ENCODE results near the gene MCTP2. TPM values are rescaled to one million over a fixed set of nuclear protein-coding genes. Genes with fewer than 3 reads are reported as not detected.

Gene MCTP2
- total RNA-seq, 1 experiment from 2014 or later, result 7.4 TPM

DNA sequence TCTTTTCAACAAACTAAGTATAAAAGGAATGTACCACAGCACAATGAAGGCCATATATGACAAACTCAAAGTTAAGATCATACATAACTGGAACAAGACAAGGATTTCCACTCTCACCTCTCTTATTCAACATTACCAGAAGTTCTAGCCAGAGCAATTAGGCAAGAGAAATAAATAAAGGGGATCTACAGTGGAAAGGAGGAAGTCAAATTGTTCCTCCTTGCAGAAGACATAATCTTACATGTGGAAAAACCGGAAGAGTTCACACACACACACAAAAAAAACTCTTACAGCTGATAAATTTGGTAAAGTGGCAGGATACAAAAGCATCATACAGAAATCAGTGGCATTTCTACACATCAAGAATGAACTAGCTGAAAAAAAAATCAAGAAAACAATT, 277.9 kb downstream of the MCTP2 start:
- CTCF ChIA-PET, result interaction anchor here (0.9 kb wide), 1 partner anchor 17 kb away, joined by 3 read pairs; no protein-coding TSS in a partner anchor
- no peaks in the 10 kb centered on the region for H3K4me1 Mint-ChIP-seq

DNA sequence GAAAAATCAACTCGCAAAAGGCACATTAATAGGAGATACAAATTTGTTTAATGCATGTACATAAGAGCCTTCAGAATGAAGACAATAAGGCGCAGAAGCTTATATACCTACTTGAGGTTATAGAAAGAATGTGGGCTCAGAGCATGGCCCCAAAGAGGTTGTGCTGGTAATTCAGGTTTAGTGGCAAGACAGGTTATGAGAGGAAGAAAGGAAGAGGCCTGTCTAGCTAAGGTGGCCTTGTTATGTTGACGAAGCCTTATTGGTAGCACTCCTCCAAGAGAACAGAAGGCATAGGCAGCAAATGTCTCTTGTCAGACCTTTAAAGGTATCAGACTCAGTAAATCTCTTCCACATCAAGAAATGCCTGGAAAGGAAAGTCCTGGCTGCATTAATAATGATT, 290.8 kb downstream of the MCTP2 start:
- no peak overlapping the region for H3K4me3 Mint-ChIP-seq
- no peaks in the 10 kb centered on the region for H3K9me3 Mint-ChIP-seq
- TF ChIP-seq TEAD1 (CRISPR knock-in tag; IDR thresholded peaks at IDR 0.05) (no peak), TCF7 (CRISPR knock-in tag; IDR thresholded peaks at IDR 0.05; ENCODE audit: low read depth) (no peak), HMGA2 (CRISPR knock-in tag; IDR thresholded peaks at IDR 0.05) (no peak)
- TF ChIP-seq, protein P1, sequence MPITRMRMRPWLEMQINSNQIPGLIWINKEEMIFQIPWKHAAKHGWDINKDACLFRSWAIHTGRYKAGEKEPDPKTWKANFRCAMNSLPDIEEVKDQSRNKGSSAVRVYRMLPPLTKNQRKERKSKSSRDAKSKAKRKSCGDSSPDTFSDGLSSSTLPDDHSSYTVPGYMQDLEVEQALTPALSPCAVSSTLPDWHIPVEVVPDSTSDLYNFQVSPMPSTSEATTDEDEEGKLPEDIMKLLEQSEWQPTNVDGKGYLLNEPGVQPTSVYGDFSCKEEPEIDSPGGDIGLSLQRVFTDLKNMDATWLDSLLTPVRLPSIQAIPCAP (CRISPR knock-in tag; IDR thresholded peaks at IDR 0.05), result no peak
- TF ChIP-seq, protein P2, sequence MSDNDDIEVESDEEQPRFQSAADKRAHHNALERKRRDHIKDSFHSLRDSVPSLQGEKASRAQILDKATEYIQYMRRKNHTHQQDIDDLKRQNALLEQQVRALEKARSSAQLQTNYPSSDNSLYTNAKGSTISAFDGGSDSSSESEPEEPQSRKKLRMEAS (CRISPR knock-in tag; IDR thresholded peaks at IDR 0.05), result no peak
- TF ChIP-seq, protein P3, sequence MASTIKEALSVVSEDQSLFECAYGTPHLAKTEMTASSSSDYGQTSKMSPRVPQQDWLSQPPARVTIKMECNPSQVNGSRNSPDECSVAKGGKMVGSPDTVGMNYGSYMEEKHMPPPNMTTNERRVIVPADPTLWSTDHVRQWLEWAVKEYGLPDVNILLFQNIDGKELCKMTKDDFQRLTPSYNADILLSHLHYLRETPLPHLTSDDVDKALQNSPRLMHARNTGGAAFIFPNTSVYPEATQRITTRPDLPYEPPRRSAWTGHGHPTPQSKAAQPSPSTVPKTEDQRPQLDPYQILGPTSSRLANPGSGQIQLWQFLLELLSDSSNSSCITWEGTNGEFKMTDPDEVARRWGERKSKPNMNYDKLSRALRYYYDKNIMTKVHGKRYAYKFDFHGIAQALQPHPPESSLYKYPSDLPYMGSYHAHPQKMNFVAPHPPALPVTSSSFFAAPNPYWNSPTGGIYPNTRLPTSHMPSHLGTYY (CRISPR knock-in tag; IDR thresholded peaks at IDR 0.05), result no peak
- TF ChIP-seq, protein P4, sequence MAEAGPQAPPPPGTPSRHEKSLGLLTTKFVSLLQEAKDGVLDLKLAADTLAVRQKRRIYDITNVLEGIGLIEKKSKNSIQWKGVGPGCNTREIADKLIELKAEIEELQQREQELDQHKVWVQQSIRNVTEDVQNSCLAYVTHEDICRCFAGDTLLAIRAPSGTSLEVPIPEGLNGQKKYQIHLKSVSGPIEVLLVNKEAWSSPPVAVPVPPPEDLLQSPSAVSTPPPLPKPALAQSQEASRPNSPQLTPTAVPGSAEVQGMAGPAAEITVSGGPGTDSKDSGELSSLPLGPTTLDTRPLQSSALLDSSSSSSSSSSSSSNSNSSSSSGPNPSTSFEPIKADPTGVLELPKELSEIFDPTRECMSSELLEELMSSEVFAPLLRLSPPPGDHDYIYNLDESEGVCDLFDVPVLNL (CRISPR knock-in tag; IDR thresholded peaks at IDR 0.05; ENCODE audit: borderline replicate concordance, low read depth), result no peak
- ChIA-PET CTCF (no interaction called here), POLR2A (no interaction called here)
- DNase-seq (ENCODE audit: low spot score) (no peak), ATAC-seq (peak; percentile 31; the same call in 1 of the 2 replicates)
- H3K4me1 Mint-ChIP-seq, result peaks cover 42% of the 10 kb centered on the region
- H3K36me3 Mint-ChIP-seq, result no peaks in the 10 kb centered on the region
- peak overlapping the region; percentile 80 for H3K27ac Mint-ChIP-seq
- H3K27me3 Mint-ChIP-seq (ENCODE audit: low read depth), result no peaks in the 10 kb centered on the region

More for the DNA sequence above, 277.9 kb downstream of the MCTP2 start:
- DNase-seq (ENCODE audit: low spot score) (no peak), ATAC-seq (no peak)
- no peak for TF ChIP-seq KAT7 (CRISPR knock-in tag; IDR thresholded peaks at IDR 0.05; ENCODE audit: borderline replicate concordance)
- POLR2A ChIA-PET, result no interaction called here
- Mint-ChIP-seq H3K9me3 (peaks cover 31% of the 10 kb centered on the region), H3K27me3 (ENCODE audit: low read depth) (no peaks in the 10 kb centered on the region), H3K4me3 (no peak overlapping the region), H3K36me3 (peaks cover 6% of the 10 kb centered on the region), H3K27ac (no peak overlapping the region)

DNA sequence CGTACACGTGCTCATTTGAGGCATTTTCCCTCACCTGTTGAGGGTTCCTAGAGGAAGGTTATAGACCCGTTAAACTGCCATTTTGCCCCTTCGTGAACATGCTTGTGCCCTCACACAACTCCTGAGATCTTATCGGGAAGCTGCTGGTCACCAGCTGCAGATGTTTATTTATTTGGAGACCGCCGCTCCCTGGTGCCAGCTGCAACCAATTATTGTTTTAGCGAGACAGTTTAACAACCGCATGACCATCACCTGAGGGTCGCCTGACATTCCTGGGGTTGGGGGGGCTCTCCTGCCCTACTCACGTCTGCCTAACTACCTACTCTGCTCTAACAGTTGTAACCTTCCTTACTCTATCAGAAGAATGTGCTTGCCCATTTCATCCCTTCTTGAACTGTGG, 292.5 kb downstream of the MCTP2 start:
- no peak overlapping the region for H3K27ac Mint-ChIP-seq
- CTCF ChIA-PET, result no interaction called here
- TF ChIP-seq, protein P5, sequence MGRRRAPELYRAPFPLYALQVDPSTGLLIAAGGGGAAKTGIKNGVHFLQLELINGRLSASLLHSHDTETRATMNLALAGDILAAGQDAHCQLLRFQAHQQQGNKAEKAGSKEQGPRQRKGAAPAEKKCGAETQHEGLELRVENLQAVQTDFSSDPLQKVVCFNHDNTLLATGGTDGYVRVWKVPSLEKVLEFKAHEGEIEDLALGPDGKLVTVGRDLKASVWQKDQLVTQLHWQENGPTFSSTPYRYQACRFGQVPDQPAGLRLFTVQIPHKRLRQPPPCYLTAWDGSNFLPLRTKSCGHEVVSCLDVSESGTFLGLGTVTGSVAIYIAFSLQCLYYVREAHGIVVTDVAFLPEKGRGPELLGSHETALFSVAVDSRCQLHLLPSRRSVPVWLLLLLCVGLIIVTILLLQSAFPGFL (CRISPR knock-in tag; IDR thresholded peaks at IDR 0.05; ENCODE audit: borderline replicate concordance), result no peak
- TF ChIP-seq ZNF317 (CRISPR knock-in tag; IDR thresholded peaks at IDR 0.05; ENCODE audit: borderline replicate concordance, low read depth) (no peak), IRF2 (CRISPR knock-in tag; IDR thresholded peaks at IDR 0.05; ENCODE audit: borderline replicate concordance, low read depth) (no peak), SOX15 (CRISPR knock-in tag; IDR thresholded peaks at IDR 0.05) (no peak), ZNF263 (CRISPR knock-in tag; IDR thresholded peaks at IDR 0.05; ENCODE audit: low read depth) (no peak), RORB (CRISPR knock-in tag; IDR thresholded peaks at IDR 0.05) (no peak)
- TF ChIP-seq, protein P6, sequence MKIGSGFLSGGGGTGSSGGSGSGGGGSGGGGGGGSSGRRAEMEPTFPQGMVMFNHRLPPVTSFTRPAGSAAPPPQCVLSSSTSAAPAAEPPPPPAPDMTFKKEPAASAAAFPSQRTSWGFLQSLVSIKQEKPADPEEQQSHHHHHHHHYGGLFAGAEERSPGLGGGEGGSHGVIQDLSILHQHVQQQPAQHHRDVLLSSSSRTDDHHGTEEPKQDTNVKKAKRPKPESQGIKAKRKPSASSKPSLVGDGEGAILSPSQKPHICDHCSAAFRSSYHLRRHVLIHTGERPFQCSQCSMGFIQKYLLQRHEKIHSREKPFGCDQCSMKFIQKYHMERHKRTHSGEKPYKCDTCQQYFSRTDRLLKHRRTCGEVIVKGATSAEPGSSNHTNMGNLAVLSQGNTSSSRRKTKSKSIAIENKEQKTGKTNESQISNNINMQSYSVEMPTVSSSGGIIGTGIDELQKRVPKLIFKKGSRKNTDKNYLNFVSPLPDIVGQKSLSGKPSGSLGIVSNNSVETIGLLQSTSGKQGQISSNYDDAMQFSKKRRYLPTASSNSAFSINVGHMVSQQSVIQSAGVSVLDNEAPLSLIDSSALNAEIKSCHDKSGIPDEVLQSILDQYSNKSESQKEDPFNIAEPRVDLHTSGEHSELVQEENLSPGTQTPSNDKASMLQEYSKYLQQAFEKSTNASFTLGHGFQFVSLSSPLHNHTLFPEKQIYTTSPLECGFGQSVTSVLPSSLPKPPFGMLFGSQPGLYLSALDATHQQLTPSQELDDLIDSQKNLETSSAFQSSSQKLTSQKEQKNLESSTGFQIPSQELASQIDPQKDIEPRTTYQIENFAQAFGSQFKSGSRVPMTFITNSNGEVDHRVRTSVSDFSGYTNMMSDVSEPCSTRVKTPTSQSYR (CRISPR knock-in tag; IDR thresholded peaks at IDR 0.05), result no peak
- TF ChIP-seq, protein P7, sequence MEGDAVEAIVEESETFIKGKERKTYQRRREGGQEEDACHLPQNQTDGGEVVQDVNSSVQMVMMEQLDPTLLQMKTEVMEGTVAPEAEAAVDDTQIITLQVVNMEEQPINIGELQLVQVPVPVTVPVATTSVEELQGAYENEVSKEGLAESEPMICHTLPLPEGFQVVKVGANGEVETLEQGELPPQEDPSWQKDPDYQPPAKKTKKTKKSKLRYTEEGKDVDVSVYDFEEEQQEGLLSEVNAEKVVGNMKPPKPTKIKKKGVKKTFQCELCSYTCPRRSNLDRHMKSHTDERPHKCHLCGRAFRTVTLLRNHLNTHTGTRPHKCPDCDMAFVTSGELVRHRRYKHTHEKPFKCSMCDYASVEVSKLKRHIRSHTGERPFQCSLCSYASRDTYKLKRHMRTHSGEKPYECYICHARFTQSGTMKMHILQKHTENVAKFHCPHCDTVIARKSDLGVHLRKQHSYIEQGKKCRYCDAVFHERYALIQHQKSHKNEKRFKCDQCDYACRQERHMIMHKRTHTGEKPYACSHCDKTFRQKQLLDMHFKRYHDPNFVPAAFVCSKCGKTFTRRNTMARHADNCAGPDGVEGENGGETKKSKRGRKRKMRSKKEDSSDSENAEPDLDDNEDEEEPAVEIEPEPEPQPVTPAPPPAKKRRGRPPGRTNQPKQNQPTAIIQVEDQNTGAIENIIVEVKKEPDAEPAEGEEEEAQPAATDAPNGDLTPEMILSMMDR (IDR thresholded peaks at IDR 0.05), result no peak
- TF ChIP-seq, protein P8, sequence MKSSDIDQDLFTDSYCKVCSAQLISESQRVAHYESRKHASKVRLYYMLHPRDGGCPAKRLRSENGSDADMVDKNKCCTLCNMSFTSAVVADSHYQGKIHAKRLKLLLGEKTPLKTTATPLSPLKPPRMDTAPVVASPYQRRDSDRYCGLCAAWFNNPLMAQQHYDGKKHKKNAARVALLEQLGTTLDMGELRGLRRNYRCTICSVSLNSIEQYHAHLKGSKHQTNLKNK (CRISPR knock-in tag; IDR thresholded peaks at IDR 0.05), result no peak
- TF ChIP-seq, protein P9, sequence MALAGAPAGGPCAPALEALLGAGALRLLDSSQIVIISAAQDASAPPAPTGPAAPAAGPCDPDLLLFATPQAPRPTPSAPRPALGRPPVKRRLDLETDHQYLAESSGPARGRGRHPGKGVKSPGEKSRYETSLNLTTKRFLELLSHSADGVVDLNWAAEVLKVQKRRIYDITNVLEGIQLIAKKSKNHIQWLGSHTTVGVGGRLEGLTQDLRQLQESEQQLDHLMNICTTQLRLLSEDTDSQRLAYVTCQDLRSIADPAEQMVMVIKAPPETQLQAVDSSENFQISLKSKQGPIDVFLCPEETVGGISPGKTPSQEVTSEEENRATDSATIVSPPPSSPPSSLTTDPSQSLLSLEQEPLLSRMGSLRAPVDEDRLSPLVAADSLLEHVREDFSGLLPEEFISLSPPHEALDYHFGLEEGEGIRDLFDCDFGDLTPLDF (CRISPR knock-in tag; IDR thresholded peaks at IDR 0.05), result no peak
- TF ChIP-seq, protein P10, sequence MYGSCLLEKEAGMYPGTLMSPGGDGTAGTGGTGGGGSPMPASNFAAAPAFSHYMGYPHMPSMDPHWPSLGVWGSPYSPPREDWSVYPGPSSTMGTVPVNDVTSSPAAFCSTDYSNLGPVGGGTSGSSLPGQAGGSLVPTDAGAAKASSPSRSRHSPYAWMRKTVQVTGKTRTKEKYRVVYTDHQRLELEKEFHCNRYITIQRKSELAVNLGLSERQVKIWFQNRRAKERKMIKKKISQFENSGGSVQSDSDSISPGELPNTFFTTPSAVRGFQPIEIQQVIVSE (CRISPR knock-in tag; IDR thresholded peaks at IDR 0.05; ENCODE audit: borderline replicate concordance), result no peak

More for the DNA sequence above, 292.5 kb downstream of the MCTP2 start:
- H3K9me3 Mint-ChIP-seq, result no peaks in the 10 kb centered on the region
- H3K4me1 Mint-ChIP-seq, result peaks cover 42% of the 10 kb centered on the region
- ATAC-seq (peak; percentile 31; the same call in 1 of the 2 replicates), DNase-seq (ENCODE audit: low spot score) (peak; percentile 19)
- no peak overlapping the region for H3K4me3 Mint-ChIP-seq
- H3K36me3 Mint-ChIP-seq, result no peaks in the 10 kb centered on the region
- POLR2A ChIA-PET, result no interaction called here
- H3K27me3 Mint-ChIP-seq (ENCODE audit: low read depth), result no peaks in the 10 kb centered on the region

All from WTC11 (cell line).